ENCODE results near the gene FHAD1. TPM values are rescaled to one million over a fixed set of nuclear protein-coding genes. Genes with fewer than 3 reads are reported as not detected.
A peak's percentile ranks its signal among the peaks of the same experiment; 100 is the strongest.

Gene FHAD1
- total and polyA plus RNA-seq, 9 of the 15 experiments (the other 6 are each of a cell fraction or from before 2014, with no cell fraction given) = 0.32 to 2.1 (median 1.5) TPM; not detected in 1

DNA sequence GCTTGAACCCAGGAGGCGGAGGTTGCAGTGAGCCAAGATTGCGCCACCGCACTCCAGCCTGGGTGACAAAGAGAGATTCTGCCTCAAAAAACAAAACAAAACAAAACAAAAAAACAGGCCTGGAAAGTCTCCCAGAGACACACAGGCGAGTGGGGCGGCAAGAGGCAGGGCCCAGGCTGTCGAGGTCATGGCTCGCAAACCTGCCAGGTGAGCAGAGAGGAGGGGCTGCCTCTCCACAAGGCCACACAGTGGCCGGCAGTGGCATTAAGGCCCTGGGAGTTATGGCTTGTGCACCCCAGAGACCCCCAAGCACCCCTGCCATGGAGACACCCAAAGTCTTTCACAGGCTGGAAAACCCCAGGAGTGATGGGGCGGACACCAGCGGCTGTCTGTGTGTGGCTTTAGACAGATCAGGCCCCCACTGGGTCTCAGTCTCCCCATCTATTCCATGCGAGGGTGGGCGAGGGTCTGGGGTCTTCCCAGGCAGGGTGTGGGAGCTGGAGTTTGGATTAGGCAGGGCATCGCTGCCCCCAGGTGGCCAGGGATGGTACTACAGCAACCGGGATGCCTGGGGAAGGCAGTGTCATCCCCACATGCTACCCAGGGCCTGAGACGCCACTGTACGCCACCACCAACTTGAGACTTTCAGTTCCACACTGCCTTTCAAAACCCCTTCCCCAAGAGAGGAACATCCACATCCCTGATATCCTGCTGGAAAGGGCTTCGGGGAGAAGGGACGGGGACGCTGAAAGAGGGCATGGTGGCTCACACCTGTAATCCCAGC, 184.0 kb downstream of the FHAD1 start (continued):
- TF ChIP-seq, protein P1, sequence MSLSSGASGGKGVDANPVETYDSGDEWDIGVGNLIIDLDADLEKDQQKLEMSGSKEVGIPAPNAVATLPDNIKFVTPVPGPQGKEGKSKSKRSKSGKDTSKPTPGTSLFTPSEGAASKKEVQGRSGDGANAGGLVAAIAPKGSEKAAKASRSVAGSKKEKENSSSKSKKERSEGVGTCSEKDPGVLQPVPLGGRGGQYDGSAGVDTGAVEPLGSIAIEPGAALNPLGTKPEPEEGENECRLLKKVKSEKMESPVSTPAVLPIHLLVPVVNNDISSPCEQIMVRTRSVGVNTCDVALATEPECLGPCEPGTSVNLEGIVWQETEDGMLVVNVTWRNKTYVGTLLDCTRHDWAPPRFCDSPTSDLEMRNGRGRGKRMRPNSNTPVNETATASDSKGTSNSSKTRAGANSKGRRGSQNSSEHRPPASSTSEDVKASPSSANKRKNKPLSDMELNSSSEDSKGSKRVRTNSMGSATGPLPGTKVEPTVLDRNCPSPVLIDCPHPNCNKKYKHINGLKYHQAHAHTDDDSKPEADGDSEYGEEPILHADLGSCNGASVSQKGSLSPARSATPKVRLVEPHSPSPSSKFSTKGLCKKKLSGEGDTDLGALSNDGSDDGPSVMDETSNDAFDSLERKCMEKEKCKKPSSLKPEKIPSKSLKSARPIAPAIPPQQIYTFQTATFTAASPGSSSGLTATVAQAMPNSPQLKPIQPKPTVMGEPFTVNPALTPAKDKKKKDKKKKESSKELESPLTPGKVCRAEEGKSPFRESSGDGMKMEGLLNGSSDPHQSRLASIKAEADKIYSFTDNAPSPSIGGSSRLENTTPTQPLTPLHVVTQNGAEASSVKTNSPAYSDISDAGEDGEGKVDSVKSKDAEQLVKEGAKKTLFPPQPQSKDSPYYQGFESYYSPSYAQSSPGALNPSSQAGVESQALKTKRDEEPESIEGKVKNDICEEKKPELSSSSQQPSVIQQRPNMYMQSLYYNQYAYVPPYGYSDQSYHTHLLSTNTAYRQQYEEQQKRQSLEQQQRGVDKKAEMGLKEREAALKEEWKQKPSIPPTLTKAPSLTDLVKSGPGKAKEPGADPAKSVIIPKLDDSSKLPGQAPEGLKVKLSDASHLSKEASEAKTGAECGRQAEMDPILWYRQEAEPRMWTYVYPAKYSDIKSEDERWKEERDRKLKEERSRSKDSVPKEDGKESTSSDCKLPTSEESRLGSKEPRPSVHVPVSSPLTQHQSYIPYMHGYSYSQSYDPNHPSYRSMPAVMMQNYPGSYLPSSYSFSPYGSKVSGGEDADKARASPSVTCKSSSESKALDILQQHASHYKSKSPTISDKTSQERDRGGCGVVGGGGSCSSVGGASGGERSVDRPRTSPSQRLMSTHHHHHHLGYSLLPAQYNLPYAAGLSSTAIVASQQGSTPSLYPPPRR (CRISPR knock-in tag; IDR thresholded peaks at IDR 0.05; ENCODE audit: borderline replicate concordance) = no peak
- no peak for TF ChIP-seq CCAR2 (IDR thresholded peaks at IDR 0.05; ENCODE audit: low read depth, low read length)
- no peak for TF ChIP-seq KAT8 (IDR thresholded peaks at IDR 0.05; ENCODE audit: low read depth)
- TF ChIP-seq ZBTB7A (IDR thresholded peaks at IDR 0.05; ENCODE audit: borderline replicate concordance, control insufficient read depth, low read depth, low read length) = peak; percentile 99
- no peak for TF ChIP-seq BMI1 (IDR thresholded peaks at IDR 0.05; ENCODE audit: low read length)
- TF ChIP-seq KDM5B (IDR thresholded peaks at IDR 0.05; ENCODE audit: insufficient replicate concordance, low read depth, low read length) = no peak
- TF ChIP-seq, protein P2, sequence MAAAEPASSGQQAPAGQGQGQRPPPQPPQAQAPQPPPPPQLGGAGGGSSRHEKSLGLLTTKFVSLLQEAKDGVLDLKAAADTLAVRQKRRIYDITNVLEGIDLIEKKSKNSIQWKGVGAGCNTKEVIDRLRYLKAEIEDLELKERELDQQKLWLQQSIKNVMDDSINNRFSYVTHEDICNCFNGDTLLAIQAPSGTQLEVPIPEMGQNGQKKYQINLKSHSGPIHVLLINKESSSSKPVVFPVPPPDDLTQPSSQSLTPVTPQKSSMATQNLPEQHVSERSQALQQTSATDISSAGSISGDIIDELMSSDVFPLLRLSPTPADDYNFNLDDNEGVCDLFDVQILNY (CRISPR knock-in tag; IDR thresholded peaks at IDR 0.05) = no peak
- TF ChIP-seq, protein P3, sequence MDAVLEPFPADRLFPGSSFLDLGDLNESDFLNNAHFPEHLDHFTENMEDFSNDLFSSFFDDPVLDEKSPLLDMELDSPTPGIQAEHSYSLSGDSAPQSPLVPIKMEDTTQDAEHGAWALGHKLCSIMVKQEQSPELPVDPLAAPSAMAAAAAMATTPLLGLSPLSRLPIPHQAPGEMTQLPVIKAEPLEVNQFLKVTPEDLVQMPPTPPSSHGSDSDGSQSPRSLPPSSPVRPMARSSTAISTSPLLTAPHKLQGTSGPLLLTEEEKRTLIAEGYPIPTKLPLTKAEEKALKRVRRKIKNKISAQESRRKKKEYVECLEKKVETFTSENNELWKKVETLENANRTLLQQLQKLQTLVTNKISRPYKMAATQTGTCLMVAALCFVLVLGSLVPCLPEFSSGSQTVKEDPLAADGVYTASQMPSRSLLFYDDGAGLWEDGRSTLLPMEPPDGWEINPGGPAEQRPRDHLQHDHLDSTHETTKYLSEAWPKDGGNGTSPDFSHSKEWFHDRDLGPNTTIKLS (IDR thresholded peaks at IDR 0.05; ENCODE audit: borderline replicate concordance, low read depth) = no peak
- peak; percentile 96 for TF ChIP-seq STAG1 (CRISPR knock-in tag; IDR thresholded peaks at IDR 0.05; ENCODE audit: borderline replicate concordance)
- TF ChIP-seq L3MBTL2 (IDR thresholded peaks at IDR 0.05) = peak; percentile 57
- TF ChIP-seq CC2D1A (IDR thresholded peaks at IDR 0.05) = peak; percentile 94
- no peak for TF ChIP-seq TBL1XR1 (IDR thresholded peaks at IDR 0.05; ENCODE audit: low read length in 2 of 2)
- peak; percentile 74; the same call in 1 of the 2 replicates for TF ChIP-seq ESRRB (CRISPR knock-in tag; IDR thresholded peaks at IDR 0.05; ENCODE audit: borderline replicate concordance)
- TF ChIP-seq SOX6 (IDR thresholded peaks at IDR 0.05) = 0 out of 2 replicates have a peak, but pooled peaks have one; percentile 22
- 0 out of 2 replicates have a peak, but pooled peaks have one; percentile 18 for TF ChIP-seq EGR1 (conservative IDR thresholded peaks at IDR 0.05)

Measured in K562 (cell line).